Upper lobe of right lung (tissue), 1 donor: ENCODE measurements around the gene OR2T10. TPM values are rescaled to one million over a fixed set of nuclear protein-coding genes. Genes with fewer than 3 reads are reported as not detected.

Experiments used
- ATAC-seq: fragments of 200-7000 bp; cut with Tn5 transposase; one replicate; pipeline ENCODE4 v1.9.1; 2020; ENCODE audit warnings: mild to moderate bottlenecking, moderate library complexity
- DNase-seq: peaks from one replicate; pipeline ENCODE4 v3.0.0-alpha.2; 2020
- H3K27ac ChIP-seq: fragments of 200-600 bp; one replicate; pipeline ENCODE4 v1.8.0; 2022
- H3K27me3 ChIP-seq: fragments of 200-600 bp; one replicate; pipeline ENCODE4 v1.8.0; 2022; ENCODE audit warnings: mild to moderate bottlenecking
- H3K36me3 ChIP-seq: fragments of 200-600 bp; one replicate; pipeline ENCODE4 v1.8.0; 2022
- H3K4me1 ChIP-seq: fragments of 200-600 bp; one replicate; pipeline ENCODE4 v1.8.0; 2022
- H3K4me3 ChIP-seq: fragments of 200-600 bp; one replicate; pipeline ENCODE4 v1.8.0; 2022; ENCODE audit warnings: mild to moderate bottlenecking
- H3K9me3 ChIP-seq: fragments of 200-600 bp; one replicate; pipeline ENCODE4 v1.8.0; 2022
- CTCF ChIP-seq: fragments of 200-600 bp; IDR thresholded peaks from one replicate; pipeline ENCODE4 v1.8.0; 2022; ENCODE audit warnings: antibody characterized with exemption
- intact Hi-C: fragments of 100-400 bp; cut with DNase I; formaldehyde crosslinking; loops from one replicate; pipeline ENCODE4 v1.11.0; 2022
- total RNA-seq: library from RNA; stranded (reverse); fragmentation: NEBNext Ultra II Directional; extraction: Animal tissue kit (Norgen Biotek cat#: 25700); gene quantifications from one replicate; pipeline ENCODE4 v1.2.1, GENCODE V29; 2021
- donor health status: DM: no; HTN: yes; CAD: no; lungs with severe emphysema.

The OR2T10 gene
- total RNA-seq, 1 donor from 2014 or later, result not detected

- intact Hi-C loops, result no loop called here
- no peak for DNase-seq
- TF ChIP-seq CTCF, result no peak
- Histone ChIP-seq H3K9me3 (no peaks in the 10 kb centered on the region), H3K27me3 (no peaks in the 10 kb centered on the region), H3K4me1 (no peaks in the 10 kb centered on the region), H3K27ac (no peak overlapping the region), H3K4me3 (no peak overlapping the region), H3K36me3 (no peaks in the 10 kb centered on the region)
- ATAC-seq, result no peak
These were observed 33.1 kb upstream of the OR2T10 start for GRCh38 chr1:248630551-248630950.

- Histone ChIP-seq H3K27me3 (no peaks in the 10 kb centered on the region), H3K4me3 (no peak overlapping the region), H3K4me1 (no peaks in the 10 kb centered on the region), H3K9me3 (no peaks in the 10 kb centered on the region), H3K27ac (no peak overlapping the region), H3K36me3 (no peaks in the 10 kb centered on the region)
- ATAC-seq (no peak), DNase-seq (no peak)
- intact Hi-C loops, result no loop called here
- TF ChIP-seq CTCF, result no peak
These were observed 30.7 kb upstream of the OR2T10 start for GRCh38 chr1:248627971-248628844.

- DNase-seq (no peak), ATAC-seq (no peak)
- no peak for TF ChIP-seq CTCF
- intact Hi-C loops, result no loop called here
- Histone ChIP-seq H3K9me3 (no peaks in the 10 kb centered on the region), H3K27me3 (no peaks in the 10 kb centered on the region), H3K36me3 (no peaks in the 10 kb centered on the region), H3K27ac (no peak overlapping the region), H3K4me1 (no peaks in the 10 kb centered on the region), H3K4me3 (no peak overlapping the region)
These were observed 28.5 kb upstream of the OR2T10 start for GRCh38 chr1:248625971-248626370.

- Histone ChIP-seq H3K9me3 (no peaks in the 10 kb centered on the region), H3K4me1 (no peaks in the 10 kb centered on the region), H3K27ac (no peak overlapping the region), H3K4me3 (no peak overlapping the region), H3K27me3 (no peaks in the 10 kb centered on the region), H3K36me3 (no peaks in the 10 kb centered on the region)
- no peak for TF ChIP-seq CTCF
- DNase-seq (no peak), ATAC-seq (no peak)
- intact Hi-C loops, result no loop called here
These were observed 27.7 kb upstream of the OR2T10 start for GRCh38 chr1:248625166-248625565.

- peak; percentile 84 for ATAC-seq
These were observed 25.1 kb upstream of the OR2T10 start for GRCh38 chr1:248622570-248623001.

More at GRCh38 chr1:248622570-248623001, 25.1 kb upstream of the OR2T10 start:
- TF ChIP-seq CTCF, result peak; percentile 64
- no peaks in the 10 kb centered on the region for H3K27me3 ChIP-seq
- no peaks in the 10 kb centered on the region for H3K4me1 ChIP-seq
- no peak for DNase-seq
- H3K27ac ChIP-seq, result no peak overlapping the region
- no peaks in the 10 kb centered on the region for H3K36me3 ChIP-seq
- H3K4me3 ChIP-seq, result no peak overlapping the region
- intact Hi-C loops, result no loop called here
- H3K9me3 ChIP-seq, result no peaks in the 10 kb centered on the region
